GM12878 (cell line): Measurements from ENCODE around the gene SPDYA. TPM values are rescaled to one million over a fixed set of nuclear protein-coding genes. Genes with fewer than 3 reads are reported as not detected.

ENCODE experiments used
- ATAC-seq: fragments of 200-7000 bp; cut with Tn5 transposase; 3 replicates; pipeline ENCODE4 v1.9.1; 2020; ENCODE audit warnings: mild to moderate bottlenecking, moderate library complexity
- BruUV-seq: library from RNA; stranded (reverse); fragments of 400-500 nt; replicated peaks from 2 replicates; lab custom pipeline; 2021; lab: Mats Ljungman, UMichigan
- CTCF ChIA-PET: fragments of 300-600 bp; sonication (Branson Sonifier 250); formaldehyde crosslinking; extraction: SDS; loops from one replicate; lab custom pipeline; 2021; ENCODE audit warnings: inconsistent platforms; lab: Yijun Ruan, JAX
- POLR2A ChIA-PET: fragments of 350-600 bp; formaldehyde crosslinking; extraction: SDS; loops from one replicate; lab custom pipeline; 2021; ENCODE audit warnings: inconsistent platforms; lab: Charles Lee
- RAD21 ChIA-PET: fragments of 300-600 bp; sonication (Branson Sonifier 250); formaldehyde crosslinking; loops from one replicate; lab custom pipeline; 2023; ENCODE audit warnings: antibody characterized with exemption; ENCODE audit not compliant: unreplicated experiment; lab: Charles Lee
- SMC1A ChIA-PET: fragments of 300-600 bp; sonication (Branson Sonifier 250); formaldehyde crosslinking; loops from one replicate; lab custom pipeline; 2023; ENCODE audit not compliant: unreplicated experiment, uncharacterized antibody; lab: Charles Lee
- DNase-seq: peaks from one replicate; pipeline ENCODE4 v3.0.0-alpha.2; 2011; ENCODE audit warnings: low read depth, low spot score
- FAIRE-seq: peaks from 3 replicates; lab custom pipeline; 2011; peaks lifted over from hg19 to GRCh38; lab: Jason Lieb, UNC
- H2AFZ ChIP-seq: 2 replicates; pipeline ENCODE4 v1.6.0; 2011; ENCODE audit warnings: low read depth, low read length, control low read depth; ENCODE audit not compliant: control insufficient read depth
- H3K27ac ChIP-seq: 2 replicates; pipeline ENCODE4 v1.5.1; 2011; ENCODE audit warnings: control low read depth; ENCODE audit not compliant: control insufficient read depth, insufficient read depth
- H3K27me3 ChIP-seq, 2 experiments: replicated peaks in 1 of 2; 2 replicates each; pipeline versions ENCODE4 v1.6.0 to v1.6.1; 2011; ENCODE audit warnings: low read length in 1 of 2; ENCODE audit not compliant: control insufficient read depth in 2 of 2, insufficient read depth in 2 of 2
- H3K36me3 ChIP-seq, 2 experiments: 2 replicates each; pipeline ENCODE4 v1.5.1; 2011; ENCODE audit warnings: low read length in 1 of 2; ENCODE audit not compliant: control insufficient read depth in 2 of 2, insufficient read depth in 2 of 2
- H3K4me1 ChIP-seq: 2 replicates; pipeline ENCODE4 v1.6.1; 2011; ENCODE audit warnings: mild to moderate bottlenecking, low read length, moderate library complexity, mixed read lengths; ENCODE audit not compliant: control insufficient read depth, insufficient read depth
- H3K4me2 ChIP-seq: 2 replicates; pipeline ENCODE4 v1.6.0; 2011; ENCODE audit warnings: control low read depth; ENCODE audit not compliant: control insufficient read depth, insufficient read depth
- H3K4me3 ChIP-seq: fragments of 200-600 bp; sonication (generic); 2 replicates; pipeline ENCODE4 v1.5.1; 2016
- H3K79me2 ChIP-seq: 2 replicates; pipeline ENCODE4 v1.6.0; 2011; ENCODE audit warnings: low read length; ENCODE audit not compliant: control insufficient read depth, insufficient read depth
- H3K9ac ChIP-seq: 2 replicates; pipeline ENCODE4 v1.8.0; 2011; ENCODE audit warnings: low read length, control low read depth, mixed read lengths; ENCODE audit not compliant: control insufficient read depth, insufficient read depth
- H3K9me3 ChIP-seq: replicated peaks from 3 replicates; pipeline ENCODE4 v1.5.1; 2011; ENCODE audit warnings: mild to moderate bottlenecking, low read length; ENCODE audit not compliant: control insufficient read depth, insufficient read depth
- H4K20me1 ChIP-seq: 2 replicates; pipeline ENCODE4 v1.6.0; 2011; ENCODE audit not compliant: control insufficient read depth, insufficient read depth
- BCL11A ChIP-seq: IDR thresholded peaks from 2 replicates; pipeline ENCODE4 v1.6.1; 2011; ENCODE audit warnings: low read depth, low read length
- BCLAF1 ChIP-seq: fragments of 450-650 bp; IDR thresholded peaks from 2 replicates; pipeline ENCODE4 v1.6.1; 2017; ENCODE audit warnings: antibody characterized with exemption, mild to moderate bottlenecking, moderate library complexity
- ETV6 ChIP-seq, 2 experiments: fragments of 450-650 bp in 1 of 2; IDR thresholded peaks in 1 of 2; conservative IDR thresholded peaks in 1 of 2; 2 replicates each; pipeline ENCODE4 v1.6.1; 2014; ENCODE audit warnings: antibody characterized with exemption in 1 of 2, borderline replicate concordance in 1 of 2, low read depth in 1 of 2, mild to moderate bottlenecking in 1 of 2, moderate library complexity in 1 of 2
- HDGF ChIP-seq: fragments of 450-650 bp; IDR thresholded peaks from 2 replicates; pipeline ENCODE4 v1.6.1; 2016; ENCODE audit warnings: antibody characterized with exemption
- JUNB ChIP-seq: IDR thresholded peaks from 2 replicates; pipeline ENCODE4 v1.6.1; 2016; ENCODE audit warnings: antibody characterized with exemption, mild to moderate bottlenecking
- MEF2A ChIP-seq: IDR thresholded peaks from 2 replicates; pipeline ENCODE4 v1.6.1; 2011; ENCODE audit warnings: low read depth, mild to moderate bottlenecking, low read length, moderate library complexity; ENCODE audit not compliant: insufficient read depth
- MYB ChIP-seq: fragments of 150-350 bp; IDR thresholded peaks from 2 replicates; pipeline ENCODE4 v1.6.1; 2014; ENCODE audit warnings: mild to moderate bottlenecking, low read depth, low read length, borderline replicate concordance
- NFIC ChIP-seq: IDR thresholded peaks from 2 replicates; pipeline ENCODE4 v1.6.1; 2012; ENCODE audit warnings: low read depth, mild to moderate bottlenecking, inconsistent platforms, low read length, moderate library complexity
- NRF1 ChIP-seq: conservative IDR thresholded peaks from 2 replicates; pipeline ENCODE4 v1.6.1; 2011; ENCODE audit warnings: mild to moderate bottlenecking, low read depth, low read length, improper control_type of control experiment
- POLR2AphosphoS5 ChIP-seq: IDR thresholded peaks from 2 replicates; pipeline ENCODE4 v1.6.1; 2011; ENCODE audit warnings: mild to moderate bottlenecking, low read length, inconsistent platforms
- RB1 ChIP-seq: fragments of 450-650 bp; formaldehyde crosslinking; IDR thresholded peaks from 2 replicates; pipeline ENCODE4 v1.6.1; 2017; ENCODE audit warnings: mild to moderate bottlenecking, borderline replicate concordance
- SMARCA5 ChIP-seq: fragments of 450-650 bp; IDR thresholded peaks from 2 replicates; pipeline ENCODE4 v1.6.1; 2017; ENCODE audit warnings: mild to moderate bottlenecking
- STAT1 ChIP-seq: fragments of 450-650 bp; conservative IDR thresholded peaks from 2 replicates; pipeline ENCODE4 v1.6.1; 2014; ENCODE audit warnings: antibody characterized with exemption, mild to moderate bottlenecking
- TCF3 ChIP-seq: IDR thresholded peaks from 2 replicates; pipeline ENCODE4 v1.6.1; 2012; ENCODE audit warnings: low read depth, mild to moderate bottlenecking, low read length, borderline replicate concordance; ENCODE audit not compliant: insufficient read depth
- ZNF217 ChIP-seq: fragments of 450-650 bp; IDR thresholded peaks from 2 replicates; pipeline ENCODE4 v1.6.1; 2017; ENCODE audit warnings: antibody characterized with exemption, mild to moderate bottlenecking
- ZNF384 ChIP-seq: IDR thresholded peaks from 2 replicates; pipeline ENCODE4 v1.6.1; 2012; ENCODE audit warnings: low read depth, mild to moderate bottlenecking, low read length, improper control_type of control experiment, borderline replicate concordance
- WGBS: methylation state at CpG from one replicate; pipeline ENCODE4 v1.1.6; 2016; ENCODE audit warnings: low lambda C conversion rate; ENCODE audit not compliant: insufficient replicate concordance, insufficient coverage; ENCODE audit errors: missing lambda C conversion rate; 5-methylcytosine and 5-hydroxymethylcytosine counted together
- in situ Hi-C: fragments of 300-500 bp; cut with MboI; formaldehyde crosslinking; loops from 9 replicates; pipeline ENCODE4 v1.14.3; 2018; ENCODE audit warnings: mixed read lengths
- intact Hi-C: fragments of 100-400 bp; cut with micrococcal nuclease; formaldehyde crosslinking; loops from one replicate; pipeline ENCODE4 v1.14.2; 2022; ENCODE audit not compliant: unreplicated experiment
- polyA plus RNA-seq, 11 experiments: library from polyadenylated mRNA; depleted of rRNA in 4 of 11; unstranded in 6 of 11; stranded (reverse) in 5 of 11; fragments of >200 nt; fragmentation: Nextera tagmentation in 4 of 11; fragmentation: Illumina TruSeq in 1 of 11; extraction: Ambion mirVana in 4 of 11; extraction: Trizol in 1 of 11; gene quantifications; 1 replicate in 1 of 11; 2 replicates in 10 of 11; pipeline versions ENCODE4 v1.2.1 to v1.2.3, GENCODE V29; 2011 to 2016; ENCODE audit warnings: inconsistent platforms in 2 of 11, missing spikeins in 2 of 11, low read depth in 1 of 11
- total RNA-seq, 4 experiments: library from RNA; depleted of rRNA in 3 of 4; stranded (reverse); fragments of >200 nt in 3 of 4; fragmentation: Illumina TruSeq in 1 of 4; extraction: Trizol in 1 of 4; gene quantifications; 2 replicates each; pipeline versions ENCODE4 v1.2.1 to v1.2.3, GENCODE V29; 2013 to 2021
- TF ChIP-seq, protein P1 (sequence below): fragments of 450-650 bp; IDR thresholded peaks from 2 replicates; pipeline ENCODE4 v1.6.1; 2017; ENCODE audit warnings: mild to moderate bottlenecking
- TF ChIP-seq, protein P2 (sequence below): IDR thresholded peaks from 2 replicates; pipeline ENCODE4 v1.6.1; 2011; ENCODE audit warnings: low read depth, mild to moderate bottlenecking, low read length, moderate library complexity, borderline replicate concordance; ENCODE audit errors: extremely low read depth

Gene SPDYA
- total and polyA plus RNA-seq, 10 of the 15 experiments (the other 5 are each of a cell fraction or from before 2014, with no cell fraction given) = 0.12 to 2.4 (median 0.50) TPM

DNA sequence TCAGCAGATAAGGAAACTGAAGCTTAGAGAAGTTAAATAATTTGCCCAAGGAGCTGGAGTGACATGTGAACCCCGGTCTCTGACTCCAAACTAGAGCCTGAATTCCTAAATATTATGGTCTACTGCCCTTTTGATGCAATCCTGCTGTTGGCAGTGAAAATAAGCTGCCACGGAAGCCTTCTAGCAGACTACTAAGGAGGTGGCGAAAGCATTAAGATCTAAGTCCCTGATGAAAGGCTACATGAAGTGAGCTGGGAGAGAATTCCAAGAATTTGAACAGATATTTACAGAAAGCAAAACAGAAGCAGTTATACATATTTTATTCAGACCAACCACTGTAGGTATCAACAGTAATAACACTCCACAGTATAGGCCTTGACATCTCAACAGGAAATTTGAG, 31.4 kb downstream of the SPDYA start (continued):
- no peak for TF ChIP-seq BCLAF1
- TF ChIP-seq, protein P1, sequence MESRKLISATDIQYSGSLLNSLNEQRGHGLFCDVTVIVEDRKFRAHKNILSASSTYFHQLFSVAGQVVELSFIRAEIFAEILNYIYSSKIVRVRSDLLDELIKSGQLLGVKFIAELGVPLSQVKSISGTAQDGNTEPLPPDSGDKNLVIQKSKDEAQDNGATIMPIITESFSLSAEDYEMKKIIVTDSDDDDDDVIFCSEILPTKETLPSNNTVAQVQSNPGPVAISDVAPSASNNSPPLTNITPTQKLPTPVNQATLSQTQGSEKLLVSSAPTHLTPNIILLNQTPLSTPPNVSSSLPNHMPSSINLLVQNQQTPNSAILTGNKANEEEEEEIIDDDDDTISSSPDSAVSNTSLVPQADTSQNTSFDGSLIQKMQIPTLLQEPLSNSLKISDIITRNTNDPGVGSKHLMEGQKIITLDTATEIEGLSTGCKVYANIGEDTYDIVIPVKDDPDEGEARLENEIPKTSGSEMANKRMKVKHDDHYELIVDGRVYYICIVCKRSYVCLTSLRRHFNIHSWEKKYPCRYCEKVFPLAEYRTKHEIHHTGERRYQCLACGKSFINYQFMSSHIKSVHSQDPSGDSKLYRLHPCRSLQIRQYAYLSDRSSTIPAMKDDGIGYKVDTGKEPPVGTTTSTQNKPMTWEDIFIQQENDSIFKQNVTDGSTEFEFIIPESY = no peak
- TF ChIP-seq NRF1 = no peak
- TF ChIP-seq NFIC = no peak
- TF ChIP-seq ZNF384 = no peak
- no peak for TF ChIP-seq STAT1
- TF ChIP-seq ZNF217 = no peak
- no peak for TF ChIP-seq SMARCA5
- no peak for TF ChIP-seq MEF2A

- Histone ChIP-seq H3K27me3 (no peaks in the 10 kb centered on the region), H3K4me1 (no peaks in the 10 kb centered on the region), H3K9me3 (no peaks in the 10 kb centered on the region), H2AFZ (no peak overlapping the region), H3K4me2 (no peak overlapping the region), H3K79me2 (no peaks in the 10 kb centered on the region), H3K36me3 (peaks cover 0 to 2% of the 10 kb centered on the region in 2 experiments; a peak in 1 of 4 replicates), H3K9ac (no peak overlapping the region), H3K4me3 (no peak overlapping the region), H4K20me1 (no peaks in the 10 kb centered on the region), H3K27ac (no peak overlapping the region)
- intact Hi-C loops = no loop called here
- no peak for DNase-seq
- in situ Hi-C loops = no loop called here
- ChIA-PET CTCF (no interaction called here), POLR2A (no interaction called here), RAD21 (no interaction called here), SMC1A (no interaction called here)
- 96% methylated on average over 1 of the region's 1 CpG for WGBS
- no peak for ATAC-seq
- no TSS peak for BruUV-seq
- no peak for FAIRE-seq
- TF ChIP-seq JUNB = no peak
- TF ChIP-seq, protein P2, sequence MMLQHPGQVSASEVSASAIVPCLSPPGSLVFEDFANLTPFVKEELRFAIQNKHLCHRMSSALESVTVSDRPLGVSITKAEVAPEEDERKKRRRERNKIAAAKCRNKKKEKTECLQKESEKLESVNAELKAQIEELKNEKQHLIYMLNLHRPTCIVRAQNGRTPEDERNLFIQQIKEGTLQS = no peak
- no peak for TF ChIP-seq RB1
- TF ChIP-seq ETV6 (conservative IDR thresholded peaks at IDR 0.05 in 1 of 2, IDR thresholded peaks at IDR 0.05 in 1 of 2; ENCODE audit: borderline replicate concordance in 1 of 2, low read depth in 1 of 2) = no peak
- TF ChIP-seq BCL11A = no peak
- no peak for TF ChIP-seq POLR2AphosphoS5
- no peak for TF ChIP-seq TCF3
- TF ChIP-seq HDGF = no peak
- TF ChIP-seq MYB = no peak
These were observed 44.6 kb downstream of the SPDYA start for GRCh38 chr2:28855193-28855592.
